Stimulated activated CD4-positive, alpha-beta T cell treated with anti-CD3 and anti-CD28 coated beads, Interleukin-15, amount 100 ng/mL, for 48 hours (primary cell): ENCODE results near the gene KLHL22.
"Not testable (repeated sequence)": the region's sequence is repeated elsewhere in the genome, so short reads cannot be mapped to it uniquely, and the experiment has no call there.

ENCODE experiments used
- DNase-seq, 2 donors: peaks; one replicate each; pipeline ENCODE4 v3.0.0-alpha.2; 2020; ENCODE audit warnings: low read depth in 2 of 2

The KLHL22 gene

GRCh38 chr22:20400606-20401375 is 94.8 kb downstream of the KLHL22 start:
- no peak for DNase-seq

DNA sequence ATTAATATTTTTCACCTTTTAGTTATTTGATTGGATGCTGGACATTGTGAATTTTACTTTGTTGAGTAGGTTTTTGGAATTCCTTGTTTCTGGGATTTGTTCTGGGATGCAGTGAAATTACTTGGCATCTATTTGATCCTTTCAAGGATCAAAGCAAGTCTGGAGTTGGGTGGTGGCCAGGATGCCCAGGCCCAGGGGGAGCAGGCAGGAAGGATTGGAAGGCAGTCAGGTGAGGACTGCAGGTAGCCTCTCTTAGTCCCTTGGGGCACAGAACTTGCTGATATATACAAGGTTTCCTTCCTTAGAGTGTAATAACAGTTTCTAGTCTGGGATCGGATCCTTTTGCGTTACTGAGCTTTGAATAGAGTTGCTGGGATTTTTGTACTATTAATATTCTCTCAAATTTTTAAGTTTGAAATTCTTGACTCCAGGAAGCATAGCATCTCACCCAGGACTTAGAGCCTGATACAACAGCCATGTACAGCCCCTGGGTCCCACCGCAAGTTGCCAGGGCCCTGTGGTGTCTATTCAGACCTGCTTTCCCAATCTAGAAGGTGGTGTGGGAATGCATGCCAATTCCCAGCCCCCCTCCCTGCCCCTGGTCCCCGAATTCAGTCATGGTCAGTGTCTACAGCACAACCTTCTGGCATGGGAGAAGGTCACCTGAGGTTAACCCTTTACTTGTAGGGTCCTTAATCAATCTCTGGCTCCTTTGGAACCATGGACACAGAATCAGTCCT is 95.6 kb downstream of the KLHL22 start:
- no peak for DNase-seq

GRCh38 chr22:20398420-20398819 is 97.2 kb downstream of the KLHL22 start:
- no peak for DNase-seq

DNA sequence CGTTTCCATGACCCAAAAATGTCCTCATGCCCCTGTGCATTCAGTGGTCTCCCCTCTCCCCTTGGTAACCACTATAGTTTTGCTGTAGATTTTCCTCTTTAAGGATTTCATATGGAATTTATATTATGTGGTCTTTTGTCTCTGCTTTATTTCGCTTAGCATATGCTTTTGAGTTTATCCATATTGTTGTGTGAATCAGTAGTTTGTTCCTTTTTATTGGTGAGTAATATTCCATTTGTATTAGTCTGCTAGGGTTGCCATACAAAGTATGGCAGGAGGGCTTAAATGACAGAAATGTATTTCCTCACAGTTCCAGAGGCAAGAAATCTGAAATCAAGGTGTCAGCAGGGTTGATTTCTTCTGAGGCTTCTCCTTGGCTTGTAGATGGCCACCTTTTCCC is 98.1 kb downstream of the KLHL22 start:
- DNase-seq = no peak

- DNase-seq = no peak
Observed at GRCh38 chr22:20396639-20397038, 99.0 kb downstream of the KLHL22 start.

DNA sequence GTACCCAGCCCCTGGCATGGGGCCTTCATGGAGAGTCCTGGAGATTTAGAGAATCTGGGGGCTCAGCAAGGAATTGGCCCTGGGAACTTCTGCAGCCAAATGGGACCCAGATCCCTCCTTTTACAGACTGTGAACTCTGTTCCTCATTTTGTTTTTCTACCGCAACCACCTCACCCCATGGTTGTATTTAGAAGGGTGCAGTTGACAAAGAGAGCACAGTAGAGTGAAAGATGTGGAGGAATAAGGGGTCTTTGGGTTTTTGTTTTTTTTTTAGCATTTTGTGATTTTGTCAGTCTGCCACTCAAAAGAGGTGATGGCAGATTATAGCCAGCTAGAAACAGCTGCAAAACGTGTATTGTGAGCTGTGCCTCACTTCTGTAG is 99.7 kb downstream of the KLHL22 start:
- no peak for DNase-seq

- no peak for DNase-seq
Observed at GRCh38 chr22:20395181-20395906, 100.3 kb downstream of the KLHL22 start.

GRCh38 chr22:20393705-20394476 is 101.7 kb downstream of the KLHL22 start, which contains the start of gene ZNF74:
ZNF74 (plus strand) TSS chr22:20394151; CDS start chr22:20394629, 478 bp downstream.
- DNase-seq = peak; percentile 67 to 80

DNA sequence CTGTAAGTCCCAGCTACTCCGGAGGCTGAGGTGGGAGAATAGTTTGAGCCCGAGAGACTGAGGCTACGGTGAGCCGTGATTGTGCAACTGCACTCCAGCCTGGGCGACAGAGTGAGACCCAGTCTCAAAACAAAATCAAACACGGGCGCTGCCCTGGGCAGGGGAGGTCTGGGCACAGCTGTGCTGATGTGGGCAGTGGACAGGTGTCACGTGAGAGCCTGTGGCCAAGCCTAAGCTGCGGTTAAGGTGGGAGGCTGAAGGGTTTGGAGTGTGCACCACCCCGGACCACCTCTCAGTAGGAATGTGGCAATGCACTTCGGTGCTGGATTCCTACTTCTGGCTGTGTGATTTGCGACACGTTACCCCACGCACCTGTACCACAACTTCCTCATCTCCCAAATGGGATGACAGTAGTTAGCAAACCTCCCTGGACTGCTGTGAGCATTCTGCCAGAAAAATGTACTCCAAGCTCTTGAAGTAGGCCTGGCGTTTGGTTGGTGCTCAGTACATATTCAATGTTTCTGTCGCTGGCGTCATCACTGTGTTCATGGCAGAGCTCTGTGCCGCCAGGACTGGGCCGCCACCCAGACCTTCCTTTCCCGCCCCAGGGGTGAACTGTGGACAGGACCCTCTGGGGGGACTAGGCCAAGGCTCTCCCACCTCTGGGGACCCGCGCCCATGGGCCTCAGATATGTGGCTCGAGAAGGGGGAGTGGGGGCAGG is 102.5 kb downstream of the KLHL22 start:
- DNase-seq = no peak

- not testable (repeated sequence) for DNase-seq
Observed at GRCh38 chr22:20392365-20392881, 103.2 kb downstream of the KLHL22 start.
